Liver (tissue), 9 donors: ENCODE measurements around the gene PPP1R13B. TPM values are rescaled to one million over a fixed set of nuclear protein-coding genes. Genes with fewer than 3 reads are reported as not detected.

ENCODE experiments used
- DNase-seq: peaks from one replicate; pipeline ENCODE4 v3.0.0-alpha.2; 2017; ENCODE audit warnings: low spot score
- H3K27ac ChIP-seq, 2 donors: one replicate each; pipeline ENCODE4 v1.7.0; 2013; ENCODE audit warnings: inconsistent platforms in 2 of 2, low read length in 2 of 2, control low read depth in 1 of 2, low read depth in 1 of 2, mild to moderate bottlenecking in 1 of 2
- H3K27me3 ChIP-seq, 4 donors: one replicate each; pipeline versions ENCODE4 v1.6.1 to v1.7.0; 2013; ENCODE audit warnings: low read length in 3 of 4, inconsistent platforms in 1 of 4, mild to moderate bottlenecking in 1 of 4, moderate library complexity in 1 of 4; ENCODE audit not compliant: control insufficient read depth in 4 of 4, insufficient read depth in 4 of 4
- H3K36me3 ChIP-seq, 4 donors: one replicate each; pipeline versions ENCODE4 v1.6.1 to v1.7.0; 2013; ENCODE audit warnings: low read length in 3 of 4, mild to moderate bottlenecking in 3 of 4, low read depth in 1 of 4, moderate library complexity in 1 of 4; ENCODE audit not compliant: control insufficient read depth in 4 of 4, insufficient read depth in 3 of 4
- H3K4me1 ChIP-seq, 4 donors: one replicate each; pipeline versions ENCODE4 v1.6.1 to v1.7.0; 2013; ENCODE audit warnings: low read length in 3 of 4, mild to moderate bottlenecking in 3 of 4, moderate library complexity in 1 of 4; ENCODE audit not compliant: control insufficient read depth in 4 of 4, insufficient read depth in 4 of 4
- H3K4me3 ChIP-seq, 3 donors: one replicate each; pipeline versions ENCODE4 v1.6.1 to v1.7.0; 2013; ENCODE audit warnings: low read length in 3 of 3, control low read depth in 1 of 3, low read depth in 1 of 3, mild to moderate bottlenecking in 1 of 3
- H3K9ac ChIP-seq, 2 donors: one replicate each; pipeline ENCODE4 v1.7.0; 2013; ENCODE audit warnings: low read length in 2 of 2, mild to moderate bottlenecking in 2 of 2, moderate library complexity in 2 of 2, control low read depth in 1 of 2, low read depth in 1 of 2
- H3K9me3 ChIP-seq, 4 donors: one replicate each; pipeline versions ENCODE4 v1.6.1 to v1.7.0; 2013; ENCODE audit warnings: low read length in 3 of 4; ENCODE audit not compliant: control insufficient read depth in 4 of 4
- EGR1 ChIP-seq, 2 donors: IDR thresholded peaks; 2 replicates each; pipeline ENCODE4 v1.6.1; 2016 to 2018; ENCODE audit warnings: antibody characterized with exemption in 2 of 2, low read depth in 2 of 2
- FOXA1 ChIP-seq: IDR thresholded peaks from 2 replicates; pipeline ENCODE4 v1.6.1; 2016; ENCODE audit warnings: antibody characterized with exemption
- FOXA2 ChIP-seq: IDR thresholded peaks from 2 replicates; pipeline ENCODE4 v1.6.1; 2016; ENCODE audit warnings: antibody characterized with exemption
- GABPA ChIP-seq, 2 donors: IDR thresholded peaks in 1 of 2; conservative IDR thresholded peaks in 1 of 2; 2 replicates each; pipeline ENCODE4 v1.6.1; 2016; ENCODE audit warnings: antibody characterized with exemption in 2 of 2, mild to moderate bottlenecking in 1 of 2, moderate library complexity in 1 of 2
- HNF4A ChIP-seq, 2 donors: conservative IDR thresholded peaks; 2 replicates each; pipeline ENCODE4 v1.6.1; 2016; ENCODE audit warnings: antibody characterized with exemption in 2 of 2, mild to moderate bottlenecking in 2 of 2
- HNF4G ChIP-seq: IDR thresholded peaks from 2 replicates; pipeline ENCODE4 v1.6.1; 2016; ENCODE audit warnings: antibody characterized with exemption
- JUND ChIP-seq, 2 donors: IDR thresholded peaks; 2 replicates each; pipeline ENCODE4 v1.6.1; 2016; ENCODE audit warnings: antibody characterized with exemption in 2 of 2
- NR2F2 ChIP-seq: IDR thresholded peaks from 2 replicates; pipeline ENCODE4 v1.6.1; 2016; ENCODE audit warnings: antibody characterized with exemption
- RAD21 ChIP-seq, 2 donors: IDR thresholded peaks; 2 replicates each; pipeline ENCODE4 v1.6.1; 2016; ENCODE audit warnings: antibody characterized with exemption in 2 of 2, mild to moderate bottlenecking in 2 of 2
- RXRA ChIP-seq, 2 donors: IDR thresholded peaks; 2 replicates each; pipeline ENCODE4 v1.6.1; 2017 to 2018; ENCODE audit warnings: antibody characterized with exemption in 2 of 2, mild to moderate bottlenecking in 1 of 2
- SP1 ChIP-seq: IDR thresholded peaks from 2 replicates; pipeline ENCODE4 v1.6.1; 2018; ENCODE audit warnings: antibody characterized with exemption, mild to moderate bottlenecking
- TAF1 ChIP-seq: conservative IDR thresholded peaks from 2 replicates; pipeline ENCODE4 v1.6.1; 2016; ENCODE audit warnings: antibody characterized with exemption, mild to moderate bottlenecking
- YY1 ChIP-seq: IDR thresholded peaks from 2 replicates; pipeline ENCODE4 v1.6.1; 2016; ENCODE audit warnings: antibody characterized with exemption, mild to moderate bottlenecking
- WGBS: extraction: QIAGEN DNeasy Blood & Tissue Kit; methylation state at CpG from one replicate; pipeline ENCODE4 v1.1.7; 2013; 5-methylcytosine and 5-hydroxymethylcytosine counted together
- polyA plus RNA-seq, 2 donors: library from polyadenylated mRNA; stranded (reverse) in 1 of 2; unstranded in 1 of 2; fragments of 200-250 nt in 1 of 2; fragments of >200 nt in 1 of 2; fragmentation: Nextera tagmentation in 1 of 2; extraction: Ambion mirVana in 1 of 2; gene quantifications; one replicate each; pipeline versions ENCODE4 v1.2.1 to v1.2.3, GENCODE V29; 2013 to 2015
- total RNA-seq, 2 donors: library from RNA; depleted of rRNA; stranded (reverse); fragments of >200 nt; gene quantifications; one replicate each; pipeline ENCODE4 v1.2.3, GENCODE V29; 2014
- TF ChIP-seq, protein P1 (sequence below): fragments of 150-350 bp; IDR thresholded peaks from 2 replicates; pipeline ENCODE4 v1.5.1; 2017; ENCODE audit warnings: improper control_type of control experiment, low read depth, low read length; ENCODE audit not compliant: missing input control
- TF ChIP-seq, protein P2 (sequence below): IDR thresholded peaks from 2 replicates; pipeline ENCODE4 v1.6.1; 2016; ENCODE audit warnings: antibody characterized with exemption, mild to moderate bottlenecking
- TF ChIP-seq, protein P3 (sequence below): IDR thresholded peaks from 2 replicates; pipeline ENCODE4 v1.6.1; 2016; ENCODE audit warnings: antibody characterized with exemption
- TF ChIP-seq, protein P4 (sequence below): IDR thresholded peaks from 2 replicates; pipeline ENCODE4 v1.6.1; 2016; ENCODE audit warnings: antibody characterized with exemption
- TF ChIP-seq, protein P5 (sequence below): IDR thresholded peaks from 2 replicates; pipeline ENCODE4 v1.6.1; 2016; ENCODE audit warnings: antibody characterized with exemption
- donor health status: healthy.
- donor health status: healthy.
- donor health status: healthy.
- donor health status: healthy.
- donor health status: healthy.

Gene PPP1R13B
- total and polyA plus RNA-seq, 4 donors = 3.2 to 15.1 (median 5.1) TPM

DNA sequence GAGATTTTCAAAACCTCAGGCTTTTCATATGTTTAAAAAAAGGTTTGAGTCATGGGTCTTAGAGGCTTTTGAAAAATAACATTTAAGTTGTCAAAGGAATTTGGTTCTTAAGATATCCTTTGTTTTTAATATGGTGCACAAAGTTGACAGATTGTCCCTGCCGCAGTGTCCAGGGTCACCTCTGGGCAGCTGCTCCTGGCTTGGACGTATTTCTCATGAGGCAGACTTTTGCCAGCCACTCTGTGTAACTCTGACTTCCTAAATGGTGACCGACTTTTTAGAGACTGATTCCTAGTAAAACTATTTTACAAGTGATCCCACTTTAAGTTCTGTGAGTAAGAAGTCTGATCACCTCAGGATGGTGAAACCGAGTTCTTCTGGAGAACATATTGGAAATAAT lies 159.7 kb downstream of the PPP1R13B start:
- H3K36me3 ChIP-seq = peaks cover 14 to 41% (median 33%) of the 10 kb centered on the region in 4 donors
- H3K9ac ChIP-seq = no peak overlapping the region
- H3K4me1 ChIP-seq = no peaks in the 10 kb centered on the region
- H3K9me3 ChIP-seq = no peaks in the 10 kb centered on the region
- TF ChIP-seq, protein P1, sequence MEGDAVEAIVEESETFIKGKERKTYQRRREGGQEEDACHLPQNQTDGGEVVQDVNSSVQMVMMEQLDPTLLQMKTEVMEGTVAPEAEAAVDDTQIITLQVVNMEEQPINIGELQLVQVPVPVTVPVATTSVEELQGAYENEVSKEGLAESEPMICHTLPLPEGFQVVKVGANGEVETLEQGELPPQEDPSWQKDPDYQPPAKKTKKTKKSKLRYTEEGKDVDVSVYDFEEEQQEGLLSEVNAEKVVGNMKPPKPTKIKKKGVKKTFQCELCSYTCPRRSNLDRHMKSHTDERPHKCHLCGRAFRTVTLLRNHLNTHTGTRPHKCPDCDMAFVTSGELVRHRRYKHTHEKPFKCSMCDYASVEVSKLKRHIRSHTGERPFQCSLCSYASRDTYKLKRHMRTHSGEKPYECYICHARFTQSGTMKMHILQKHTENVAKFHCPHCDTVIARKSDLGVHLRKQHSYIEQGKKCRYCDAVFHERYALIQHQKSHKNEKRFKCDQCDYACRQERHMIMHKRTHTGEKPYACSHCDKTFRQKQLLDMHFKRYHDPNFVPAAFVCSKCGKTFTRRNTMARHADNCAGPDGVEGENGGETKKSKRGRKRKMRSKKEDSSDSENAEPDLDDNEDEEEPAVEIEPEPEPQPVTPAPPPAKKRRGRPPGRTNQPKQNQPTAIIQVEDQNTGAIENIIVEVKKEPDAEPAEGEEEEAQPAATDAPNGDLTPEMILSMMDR = no peak
- TF ChIP-seq JUND (IDR thresholded peaks at IDR 0.05) = no peak
- no peak for TF ChIP-seq GABPA (IDR thresholded peaks at IDR 0.05 in 1 of 2, conservative IDR thresholded peaks at IDR 0.05 in 1 of 2)
- TF ChIP-seq, protein P2, sequence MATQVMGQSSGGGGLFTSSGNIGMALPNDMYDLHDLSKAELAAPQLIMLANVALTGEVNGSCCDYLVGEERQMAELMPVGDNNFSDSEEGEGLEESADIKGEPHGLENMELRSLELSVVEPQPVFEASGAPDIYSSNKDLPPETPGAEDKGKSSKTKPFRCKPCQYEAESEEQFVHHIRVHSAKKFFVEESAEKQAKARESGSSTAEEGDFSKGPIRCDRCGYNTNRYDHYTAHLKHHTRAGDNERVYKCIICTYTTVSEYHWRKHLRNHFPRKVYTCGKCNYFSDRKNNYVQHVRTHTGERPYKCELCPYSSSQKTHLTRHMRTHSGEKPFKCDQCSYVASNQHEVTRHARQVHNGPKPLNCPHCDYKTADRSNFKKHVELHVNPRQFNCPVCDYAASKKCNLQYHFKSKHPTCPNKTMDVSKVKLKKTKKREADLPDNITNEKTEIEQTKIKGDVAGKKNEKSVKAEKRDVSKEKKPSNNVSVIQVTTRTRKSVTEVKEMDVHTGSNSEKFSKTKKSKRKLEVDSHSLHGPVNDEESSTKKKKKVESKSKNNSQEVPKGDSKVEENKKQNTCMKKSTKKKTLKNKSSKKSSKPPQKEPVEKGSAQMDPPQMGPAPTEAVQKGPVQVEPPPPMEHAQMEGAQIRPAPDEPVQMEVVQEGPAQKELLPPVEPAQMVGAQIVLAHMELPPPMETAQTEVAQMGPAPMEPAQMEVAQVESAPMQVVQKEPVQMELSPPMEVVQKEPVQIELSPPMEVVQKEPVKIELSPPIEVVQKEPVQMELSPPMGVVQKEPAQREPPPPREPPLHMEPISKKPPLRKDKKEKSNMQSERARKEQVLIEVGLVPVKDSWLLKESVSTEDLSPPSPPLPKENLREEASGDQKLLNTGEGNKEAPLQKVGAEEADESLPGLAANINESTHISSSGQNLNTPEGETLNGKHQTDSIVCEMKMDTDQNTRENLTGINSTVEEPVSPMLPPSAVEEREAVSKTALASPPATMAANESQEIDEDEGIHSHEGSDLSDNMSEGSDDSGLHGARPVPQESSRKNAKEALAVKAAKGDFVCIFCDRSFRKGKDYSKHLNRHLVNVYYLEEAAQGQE = no peak
- no peak for TF ChIP-seq HNF4G
- TF ChIP-seq EGR1 (IDR thresholded peaks at IDR 0.05; ENCODE audit: low read depth in 2 of 2) = no peak
- TF ChIP-seq SP1 = no peak
- TF ChIP-seq, protein P3, sequence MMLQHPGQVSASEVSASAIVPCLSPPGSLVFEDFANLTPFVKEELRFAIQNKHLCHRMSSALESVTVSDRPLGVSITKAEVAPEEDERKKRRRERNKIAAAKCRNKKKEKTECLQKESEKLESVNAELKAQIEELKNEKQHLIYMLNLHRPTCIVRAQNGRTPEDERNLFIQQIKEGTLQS = no peak
- no peak for TF ChIP-seq HNF4A (conservative IDR thresholded peaks at IDR 0.05)
- TF ChIP-seq, protein P4, sequence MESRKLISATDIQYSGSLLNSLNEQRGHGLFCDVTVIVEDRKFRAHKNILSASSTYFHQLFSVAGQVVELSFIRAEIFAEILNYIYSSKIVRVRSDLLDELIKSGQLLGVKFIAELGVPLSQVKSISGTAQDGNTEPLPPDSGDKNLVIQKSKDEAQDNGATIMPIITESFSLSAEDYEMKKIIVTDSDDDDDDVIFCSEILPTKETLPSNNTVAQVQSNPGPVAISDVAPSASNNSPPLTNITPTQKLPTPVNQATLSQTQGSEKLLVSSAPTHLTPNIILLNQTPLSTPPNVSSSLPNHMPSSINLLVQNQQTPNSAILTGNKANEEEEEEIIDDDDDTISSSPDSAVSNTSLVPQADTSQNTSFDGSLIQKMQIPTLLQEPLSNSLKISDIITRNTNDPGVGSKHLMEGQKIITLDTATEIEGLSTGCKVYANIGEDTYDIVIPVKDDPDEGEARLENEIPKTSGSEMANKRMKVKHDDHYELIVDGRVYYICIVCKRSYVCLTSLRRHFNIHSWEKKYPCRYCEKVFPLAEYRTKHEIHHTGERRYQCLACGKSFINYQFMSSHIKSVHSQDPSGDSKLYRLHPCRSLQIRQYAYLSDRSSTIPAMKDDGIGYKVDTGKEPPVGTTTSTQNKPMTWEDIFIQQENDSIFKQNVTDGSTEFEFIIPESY = no peak
- TF ChIP-seq NR2F2 = no peak
- TF ChIP-seq TAF1 = no peak
- TF ChIP-seq FOXA2 = no peak
- no peak for TF ChIP-seq FOXA1
- no peak for TF ChIP-seq RAD21 (IDR thresholded peaks at IDR 0.05)
- TF ChIP-seq RXRA (IDR thresholded peaks at IDR 0.05) = no peak
- no peak for TF ChIP-seq YY1
- TF ChIP-seq, protein P5, sequence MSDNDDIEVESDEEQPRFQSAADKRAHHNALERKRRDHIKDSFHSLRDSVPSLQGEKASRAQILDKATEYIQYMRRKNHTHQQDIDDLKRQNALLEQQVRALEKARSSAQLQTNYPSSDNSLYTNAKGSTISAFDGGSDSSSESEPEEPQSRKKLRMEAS = no peak
- H3K27me3 ChIP-seq = no peaks in the 10 kb centered on the region
- 93% methylated on average over 4 of the region's 4 CpGs for WGBS
- H3K27ac ChIP-seq = no peak overlapping the region
- no peak overlapping the region for H3K4me3 ChIP-seq
- no peak for DNase-seq
